K562 (cell line): ENCODE measurements around the gene PPFIA3. TPM values are rescaled to one million over a fixed set of nuclear protein-coding genes. Genes with fewer than 3 reads are reported as not detected.

ENCODE experiments used
- ARNT ChIP-seq, 2 experiments: fragments of 450-650 bp; IDR thresholded peaks; 2 replicates each; pipeline ENCODE4 v1.6.1; 2016; ENCODE audit warnings: mild to moderate bottlenecking in 1 of 2
- CBX1 ChIP-seq: sonication (generic); IDR thresholded peaks from 2 replicates; pipeline ENCODE4 v1.6.1; 2016; ENCODE audit warnings: antibody characterized with exemption, low read depth, mild to moderate bottlenecking
- CREB1 ChIP-seq, 2 experiments: sonication (generic) in 1 of 2; formaldehyde crosslinking in 1 of 2; IDR thresholded peaks; 2 replicates each; pipeline versions ENCODE4 v1.6.1 to v1.8.0; 2012 to 2022; ENCODE audit warnings: inconsistent platforms in 1 of 2, mild to moderate bottlenecking in 1 of 2, missing genetic modification reagents in 1 of 2, moderate library complexity in 1 of 2
- FOXA3 ChIP-seq, 2 experiments: fragments of 450-650 bp in 1 of 2; sonication (generic) in 1 of 2; formaldehyde crosslinking; IDR thresholded peaks in 1 of 2; conservative IDR thresholded peaks in 1 of 2; 2 replicates each; pipeline versions ENCODE4 v1.4.0 to v1.8.0; 2020 to 2022; ENCODE audit warnings: mild to moderate bottlenecking in 2 of 2, missing genetic modification reagents in 1 of 2
- GATAD2B ChIP-seq: fragments of 450-650 bp; IDR thresholded peaks from 2 replicates; pipeline ENCODE4 v1.6.1; 2017; ENCODE audit warnings: mild to moderate bottlenecking, borderline replicate concordance
- MXI1 ChIP-seq: IDR thresholded peaks from 2 replicates; pipeline ENCODE4 v1.6.1; 2011; ENCODE audit warnings: low read depth, mild to moderate bottlenecking, improper control_type of control experiment, low read length
- NCOA2 ChIP-seq, 2 experiments: fragments of 450-650 bp; IDR thresholded peaks; 2 replicates each; pipeline ENCODE4 v1.6.1; 2018; ENCODE audit warnings: mild to moderate bottlenecking in 2 of 2, moderate library complexity in 1 of 2; ENCODE audit not compliant: partially characterized antibody in 2 of 2
- POLR2AphosphoS5 ChIP-seq: IDR thresholded peaks from 2 replicates; pipeline ENCODE4 v1.6.1; 2011; ENCODE audit warnings: mild to moderate bottlenecking, low read depth, low read length, moderate library complexity; ENCODE audit not compliant: control insufficient read depth, insufficient read depth
- SMARCE1 ChIP-seq: fragments of 450-650 bp; IDR thresholded peaks from 2 replicates; pipeline ENCODE4 v1.7.1; 2016; ENCODE audit warnings: mild to moderate bottlenecking
- SREBF1 ChIP-seq: fragments of 150-350 bp; IDR thresholded peaks from 2 replicates; pipeline ENCODE4 v1.6.1; 2014; ENCODE audit warnings: antibody characterized with exemption, low read depth, low read length, borderline replicate concordance
- ZNF316 ChIP-seq: fragments of 450-650 bp; IDR thresholded peaks from 2 replicates; pipeline ENCODE4 v1.6.1; 2016
- ZNF584 ChIP-seq: fragments of 200-800 bp; sonication (Bioruptor generic); IDR thresholded peaks from 2 replicates; pipeline ENCODE4 v1.6.1; 2016; ENCODE audit warnings: low read depth, mild to moderate bottlenecking, missing genetic modification characterization, missing compliant biosample characterization
- polyA plus RNA-seq, 8 experiments: library from polyadenylated mRNA; depleted of rRNA in 4 of 8; stranded (reverse) in 5 of 8; unstranded in 3 of 8; fragments of >200 nt; fragmentation: Nextera tagmentation in 2 of 8; fragmentation: Illumina TruSeq in 1 of 8; extraction: Ambion mirVana in 2 of 8; extraction: Trizol in 1 of 8; gene quantifications; 2 replicates each; pipeline versions ENCODE4 v1.2.1 to v1.2.3, GENCODE V29; 2011 to 2014; ENCODE audit warnings: inconsistent platforms in 1 of 8, missing spikeins in 1 of 8
- total RNA-seq, 7 experiments: library from RNA; depleted of rRNA in 6 of 7; stranded (reverse); fragments of >200 nt in 6 of 7; fragmentation: Illumina TruSeq in 2 of 7; extraction: Trizol in 2 of 7; gene quantifications; 2 replicates each; pipeline versions ENCODE4 v1.2.1 to v1.2.3, GENCODE V29; 2011 to 2021; ENCODE audit warnings: low replicate concordance in 1 of 7
- TF ChIP-seq, protein P1 (sequence below), 2 experiments: fragments of 450-650 bp in 1 of 2; sonication (generic) in 1 of 2; formaldehyde crosslinking in 1 of 2; IDR thresholded peaks in 1 of 2; conservative IDR thresholded peaks in 1 of 2; 2 replicates each; pipeline versions ENCODE4 v1.6.1 to v1.8.1; 2016 to 2023; ENCODE audit warnings: mild to moderate bottlenecking in 2 of 2, moderate library complexity in 2 of 2, inconsistent platforms in 1 of 2, missing genetic modification reagents in 1 of 2
- TF ChIP-seq, protein P2 (sequence below): fragments of 250-450 bp; sonication (Bioruptor Pico); IDR thresholded peaks from 2 replicates; pipeline ENCODE4 v1.4.0; 2020
- TF ChIP-seq, protein P3 (sequence below), 2 experiments: fragments of 450-650 bp in 1 of 2; sonication (generic) in 1 of 2; formaldehyde crosslinking; conservative IDR thresholded peaks; 2 replicates each; pipeline versions ENCODE4 v1.4.0 to v1.8.1; 2020 to 2022; ENCODE audit warnings: mild to moderate bottlenecking in 1 of 2, missing genetic modification reagents in 1 of 2
- TF ChIP-seq, protein P4 (sequence below): IDR thresholded peaks from 2 replicates; pipeline ENCODE4 v1.6.1; 2016; ENCODE audit warnings: missing genetic modification characterization, missing compliant biosample characterization

PPFIA3 gene
- total and polyA plus RNA-seq, 9 of the 15 experiments (the other 6 are each of a cell fraction or from before 2014, with no cell fraction given): 0.10 to 53.0 (median 17.6) TPM

DNA sequence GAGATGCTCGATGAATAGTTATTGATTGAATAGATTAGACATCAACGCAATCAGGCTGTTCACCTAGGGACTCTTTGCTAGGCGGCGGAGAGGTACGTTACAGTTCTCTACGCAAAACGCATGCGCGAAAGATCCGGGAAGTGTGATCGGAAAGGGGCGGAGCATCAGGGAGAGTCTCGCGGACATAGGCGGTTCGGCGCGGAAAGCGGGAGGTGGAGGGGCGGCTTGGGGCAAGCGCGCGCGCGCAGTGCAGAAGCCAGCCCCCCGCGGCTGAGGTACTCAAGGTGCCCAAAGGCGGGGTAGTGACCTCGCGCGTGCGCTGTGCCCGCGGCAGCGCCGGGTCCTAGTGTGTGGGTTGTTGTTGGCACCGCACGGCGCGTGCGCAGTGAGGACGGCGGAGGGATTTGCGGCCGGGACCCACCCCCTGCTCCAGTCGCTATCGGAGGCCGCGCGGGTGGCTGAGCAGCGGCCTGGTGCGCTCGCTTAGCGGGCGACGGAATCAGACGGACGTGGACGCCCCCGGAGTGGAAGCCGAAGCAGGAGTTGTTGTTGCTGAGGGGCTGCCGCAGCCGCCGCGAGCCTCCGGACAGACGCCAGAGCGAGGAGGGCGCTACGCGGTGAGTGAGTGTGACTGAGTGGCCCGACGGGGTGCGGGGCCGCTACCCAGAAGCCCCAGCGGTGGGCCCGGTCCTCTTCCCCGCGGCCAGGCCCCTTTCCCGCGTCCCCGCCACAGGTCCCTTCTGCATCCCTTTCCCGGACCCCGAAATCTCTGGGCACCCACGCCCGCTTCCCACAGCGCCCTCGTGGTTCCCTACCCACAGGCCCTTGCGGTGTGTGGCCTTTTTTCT, 34.1 kb upstream of the PPFIA3 start, which contains the start of gene SNRNP70 (continued):
- TF ChIP-seq, protein P1, sequence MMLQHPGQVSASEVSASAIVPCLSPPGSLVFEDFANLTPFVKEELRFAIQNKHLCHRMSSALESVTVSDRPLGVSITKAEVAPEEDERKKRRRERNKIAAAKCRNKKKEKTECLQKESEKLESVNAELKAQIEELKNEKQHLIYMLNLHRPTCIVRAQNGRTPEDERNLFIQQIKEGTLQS (IDR thresholded peaks at IDR 0.05): no peak
- TF ChIP-seq, protein P1 (CRISPR knock-in tag; conservative IDR thresholded peaks at IDR 0.05): no peak; the same call in 1 of the 2 replicates
- TF ChIP-seq GATAD2B: no peak; the same call in 1 of the 2 replicates
- TF ChIP-seq SREBF1: no peak
- TF ChIP-seq, protein P2, sequence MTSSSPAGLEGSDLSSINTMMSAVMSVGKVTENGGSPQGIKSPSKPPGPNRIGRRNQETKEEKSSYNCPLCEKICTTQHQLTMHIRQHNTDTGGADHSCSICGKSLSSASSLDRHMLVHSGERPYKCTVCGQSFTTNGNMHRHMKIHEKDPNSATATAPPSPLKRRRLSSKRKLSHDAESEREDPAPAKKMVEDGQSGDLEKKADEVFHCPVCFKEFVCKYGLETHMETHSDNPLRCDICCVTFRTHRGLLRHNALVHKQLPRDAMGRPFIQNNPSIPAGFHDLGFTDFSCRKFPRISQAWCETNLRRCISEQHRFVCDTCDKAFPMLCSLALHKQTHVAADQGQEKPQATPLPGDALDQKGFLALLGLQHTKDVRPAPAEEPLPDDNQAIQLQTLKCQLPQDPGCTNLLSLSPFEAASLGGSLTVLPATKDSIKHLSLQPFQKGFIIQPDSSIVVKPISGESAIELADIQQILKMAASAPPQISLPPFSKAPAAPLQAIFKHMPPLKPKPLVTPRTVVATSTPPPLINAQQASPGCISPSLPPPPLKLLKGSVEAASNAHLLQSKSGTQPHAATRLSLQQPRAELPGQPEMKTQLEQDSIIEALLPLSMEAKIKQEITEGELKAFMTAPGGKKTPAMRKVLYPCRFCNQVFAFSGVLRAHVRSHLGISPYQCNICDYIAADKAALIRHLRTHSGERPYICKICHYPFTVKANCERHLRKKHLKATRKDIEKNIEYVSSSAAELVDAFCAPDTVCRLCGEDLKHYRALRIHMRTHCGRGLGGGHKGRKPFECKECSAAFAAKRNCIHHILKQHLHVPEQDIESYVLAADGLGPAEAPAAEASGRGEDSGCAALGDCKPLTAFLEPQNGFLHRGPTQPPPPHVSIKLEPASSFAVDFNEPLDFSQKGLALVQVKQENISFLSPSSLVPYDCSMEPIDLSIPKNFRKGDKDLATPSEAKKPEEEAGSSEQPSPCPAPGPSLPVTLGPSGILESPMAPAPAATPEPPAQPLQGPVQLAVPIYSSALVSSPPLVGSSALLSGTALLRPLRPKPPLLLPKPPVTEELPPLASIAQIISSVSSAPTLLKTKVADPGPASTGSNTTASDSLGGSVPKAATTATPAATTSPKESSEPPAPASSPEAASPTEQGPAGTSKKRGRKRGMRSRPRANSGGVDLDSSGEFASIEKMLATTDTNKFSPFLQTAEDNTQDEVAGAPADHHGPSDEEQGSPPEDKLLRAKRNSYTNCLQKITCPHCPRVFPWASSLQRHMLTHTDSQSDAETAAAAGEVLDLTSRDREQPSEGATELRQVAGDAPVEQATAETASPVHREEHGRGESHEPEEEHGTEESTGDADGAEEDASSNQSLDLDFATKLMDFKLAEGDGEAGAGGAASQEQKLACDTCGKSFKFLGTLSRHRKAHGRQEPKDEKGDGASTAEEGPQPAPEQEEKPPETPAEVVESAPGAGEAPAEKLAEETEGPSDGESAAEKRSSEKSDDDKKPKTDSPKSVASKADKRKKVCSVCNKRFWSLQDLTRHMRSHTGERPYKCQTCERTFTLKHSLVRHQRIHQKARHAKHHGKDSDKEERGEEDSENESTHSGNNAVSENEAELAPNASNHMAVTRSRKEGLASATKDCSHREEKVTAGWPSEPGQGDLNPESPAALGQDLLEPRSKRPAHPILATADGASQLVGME (CRISPR knock-in tag): peak; percentile 88; the same call in 1 of the 2 replicates
- TF ChIP-seq, protein P3, sequence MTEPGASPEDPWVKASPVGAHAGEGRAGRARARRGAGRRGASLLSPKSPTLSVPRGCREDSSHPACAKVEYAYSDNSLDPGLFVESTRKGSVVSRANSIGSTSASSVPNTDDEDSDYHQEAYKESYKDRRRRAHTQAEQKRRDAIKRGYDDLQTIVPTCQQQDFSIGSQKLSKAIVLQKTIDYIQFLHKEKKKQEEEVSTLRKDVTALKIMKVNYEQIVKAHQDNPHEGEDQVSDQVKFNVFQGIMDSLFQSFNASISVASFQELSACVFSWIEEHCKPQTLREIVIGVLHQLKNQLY (CRISPR knock-in tag; conservative IDR thresholded peaks at IDR 0.05): 0 out of 4 replicates have a peak, but pooled peaks of 1 of the 2 experiments have one; percentile 68
- peak; percentile 83 for TF ChIP-seq CBX1
- no peak for TF ChIP-seq SMARCE1
- no peak for TF ChIP-seq NCOA2 (IDR thresholded peaks at IDR 0.05; ENCODE audit: partially characterized antibody in 2 of 2)
- TF ChIP-seq MXI1: no peak
- TF ChIP-seq ARNT (IDR thresholded peaks at IDR 0.05): peak in 1 of 2 experiments; percentile 58; a peak in 1 of 4 replicates
- 0 out of 4 replicates have a peak, but pooled peaks of 1 of the 2 experiments have one; percentile 1 for TF ChIP-seq FOXA3 (CRISPR knock-in tag; conservative IDR thresholded peaks at IDR 0.05 in 1 of 2, IDR thresholded peaks at IDR 0.05 in 1 of 2)
- peak; percentile 63; the same call in 1 of the 2 replicates for TF ChIP-seq CREB1 (IDR thresholded peaks at IDR 0.05)
- TF ChIP-seq CREB1 (CRISPR knock-in tag; IDR thresholded peaks at IDR 0.05): peak; percentile 76
- no peak for TF ChIP-seq ZNF584 (CRISPR knock-in tag)
- peak; percentile 89 for TF ChIP-seq POLR2AphosphoS5
- peak; percentile 33; the same call in 1 of the 2 replicates for TF ChIP-seq ZNF316
- TF ChIP-seq, protein P4, sequence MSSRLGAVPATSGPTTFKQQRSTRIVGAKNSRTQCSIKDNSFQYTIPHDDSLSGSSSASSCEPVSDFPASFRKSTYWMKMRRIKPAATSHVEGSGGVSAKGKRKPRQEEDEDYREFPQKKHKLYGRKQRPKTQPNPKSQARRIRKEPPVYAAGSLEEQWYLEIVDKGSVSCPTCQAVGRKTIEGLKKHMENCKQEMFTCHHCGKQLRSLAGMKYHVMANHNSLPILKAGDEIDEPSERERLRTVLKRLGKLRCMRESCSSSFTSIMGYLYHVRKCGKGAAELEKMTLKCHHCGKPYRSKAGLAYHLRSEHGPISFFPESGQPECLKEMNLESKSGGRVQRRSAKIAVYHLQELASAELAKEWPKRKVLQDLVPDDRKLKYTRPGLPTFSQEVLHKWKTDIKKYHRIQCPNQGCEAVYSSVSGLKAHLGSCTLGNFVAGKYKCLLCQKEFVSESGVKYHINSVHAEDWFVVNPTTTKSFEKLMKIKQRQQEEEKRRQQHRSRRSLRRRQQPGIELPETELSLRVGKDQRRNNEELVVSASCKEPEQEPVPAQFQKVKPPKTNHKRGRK (tag): no peak
